GM19455 (cell line): ENCODE results near the gene PHETA1.
"Not testable (repeated sequence)": the region's sequence is repeated elsewhere in the genome, so short reads cannot be mapped to it uniquely, and the experiment has no call there.

Experiments used
- ATAC-seq: cut with Tn5 transposase; IDR thresholded peaks from one replicate; pipeline ENCODE4 v1.9.1; 2021; ENCODE audit not compliant: unreplicated experiment

Gene PHETA1

DNA sequence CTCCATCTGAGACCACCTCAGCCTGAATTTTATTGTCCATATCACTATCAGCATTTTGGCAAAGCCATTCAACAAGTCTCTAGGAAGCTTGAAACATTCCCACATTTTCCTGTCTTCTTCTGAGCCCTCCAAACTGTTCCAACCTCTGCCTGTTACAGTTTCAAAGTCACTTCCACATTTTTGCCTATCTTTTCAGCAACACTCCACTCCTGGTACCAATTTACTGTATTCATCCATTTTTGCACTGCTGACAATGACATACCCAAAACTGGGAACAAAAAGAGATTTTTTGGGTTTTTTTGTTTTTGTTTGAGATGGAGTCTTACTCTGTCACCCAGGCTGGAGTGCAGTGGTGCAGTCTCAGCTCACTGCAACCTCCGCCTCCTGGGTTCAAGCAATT is 4.3 kb upstream of the PHETA1 start:
- not testable (repeated sequence) for ATAC-seq

DNA sequence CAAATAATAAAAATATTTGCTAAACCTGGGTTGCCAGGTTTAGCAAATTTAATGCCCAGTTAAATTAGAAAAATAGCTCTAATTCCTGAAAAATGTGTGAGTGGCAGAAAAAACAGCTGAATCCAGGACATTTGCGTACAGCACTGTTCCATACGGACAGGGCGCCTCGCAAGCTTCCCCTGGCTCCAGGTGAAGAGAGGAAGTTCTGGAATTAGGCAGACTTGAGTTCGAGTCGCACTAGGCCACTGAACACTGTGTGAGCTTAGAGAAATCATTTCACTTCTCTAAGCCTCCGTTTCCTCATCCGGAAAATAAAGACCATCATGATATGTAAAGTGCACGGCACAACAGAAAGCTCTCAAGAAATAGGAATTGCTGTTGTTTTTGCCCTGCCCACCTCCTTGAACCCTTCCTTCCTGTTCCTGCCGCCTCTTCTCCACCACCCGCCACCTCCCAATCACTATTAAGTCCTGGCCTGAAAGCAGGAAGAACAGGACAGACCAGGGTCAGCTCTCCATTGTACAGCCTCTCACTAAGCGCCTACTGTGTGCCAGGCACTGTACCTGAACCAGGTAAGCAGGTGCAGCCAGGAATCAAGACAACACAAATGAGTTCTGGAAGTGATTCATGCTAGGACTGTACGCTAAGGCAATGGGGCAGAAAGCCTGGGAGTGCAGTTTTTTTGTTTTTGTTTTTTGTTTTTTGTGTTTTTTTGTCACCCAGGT is 763 bp upstream of the PHETA1 start:
- no peak for ATAC-seq

DNA sequence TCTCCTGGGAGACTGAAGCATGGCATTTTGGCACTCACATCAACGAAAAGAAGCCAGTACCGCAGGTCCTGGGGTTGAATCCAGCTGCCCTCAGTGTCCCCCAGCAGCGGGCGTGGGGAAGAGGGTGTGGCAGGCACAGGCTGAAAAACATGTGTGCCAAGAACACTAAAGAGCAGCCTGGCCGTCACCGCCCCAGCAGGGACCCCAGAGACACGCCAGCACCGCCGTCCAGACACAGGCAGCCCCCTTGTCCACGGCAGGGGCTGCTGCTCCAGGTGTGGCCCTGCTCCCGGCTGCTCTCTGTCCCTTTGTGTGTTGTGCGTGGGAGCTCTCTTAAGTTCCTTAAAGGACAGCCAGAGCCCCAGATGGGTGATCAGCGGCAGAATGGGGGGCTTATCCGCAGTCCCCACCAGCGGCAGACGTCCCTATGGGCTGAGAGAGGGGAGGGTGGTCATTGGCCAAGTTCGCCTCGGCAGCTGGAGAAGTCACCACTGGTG is 556 bp downstream of the PHETA1 start:
- ATAC-seq: peak; percentile 14

DNA sequence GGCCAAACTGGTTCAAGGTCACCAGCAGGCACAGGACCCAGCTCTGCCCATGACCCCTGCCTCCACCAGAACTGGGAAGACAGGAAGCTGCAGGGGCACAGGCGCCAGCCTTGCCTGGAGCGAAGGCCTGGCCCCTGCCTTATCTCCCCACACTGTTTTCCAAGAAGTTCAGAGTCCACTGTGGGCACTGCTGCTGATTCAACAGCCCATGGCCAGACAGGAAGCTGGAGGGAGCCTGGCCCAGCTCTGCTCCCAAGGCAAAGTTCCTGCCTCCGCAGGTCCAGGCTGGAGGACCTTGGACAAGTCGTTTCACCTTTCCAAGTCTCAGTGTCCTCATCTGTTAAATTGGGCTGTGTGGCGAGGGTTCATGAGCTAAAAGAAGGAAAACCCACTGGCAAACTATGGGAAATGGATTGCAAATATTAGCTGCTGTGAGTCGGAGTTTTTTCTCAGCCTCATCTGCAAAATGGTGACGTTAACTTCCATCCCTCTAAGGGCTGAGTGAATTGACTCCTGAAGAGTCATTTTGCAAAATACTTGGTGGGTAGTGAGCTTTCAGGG is 1.2 kb downstream of the PHETA1 start:
- no peak for ATAC-seq

DNA sequence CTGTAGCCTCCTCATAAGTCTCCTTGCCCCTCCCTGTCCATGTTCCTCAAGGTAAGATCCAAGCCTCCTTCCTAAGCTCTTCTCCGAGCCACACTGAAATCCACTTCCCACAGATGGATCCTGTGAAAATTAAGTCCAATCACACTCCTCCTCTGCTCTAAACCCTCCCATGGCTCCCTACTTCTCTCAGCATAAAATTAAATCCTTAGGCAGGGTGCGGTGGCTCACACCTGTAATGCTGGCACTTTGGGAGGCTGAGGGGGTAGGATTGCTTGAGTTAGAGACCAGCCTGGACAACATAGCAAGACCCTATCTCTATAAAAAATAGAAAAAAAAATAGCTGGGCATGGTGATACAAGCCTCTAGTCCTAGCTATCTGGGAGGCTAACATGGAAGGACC is 2.3 kb downstream of the PHETA1 start:
- ATAC-seq: no peak

DNA sequence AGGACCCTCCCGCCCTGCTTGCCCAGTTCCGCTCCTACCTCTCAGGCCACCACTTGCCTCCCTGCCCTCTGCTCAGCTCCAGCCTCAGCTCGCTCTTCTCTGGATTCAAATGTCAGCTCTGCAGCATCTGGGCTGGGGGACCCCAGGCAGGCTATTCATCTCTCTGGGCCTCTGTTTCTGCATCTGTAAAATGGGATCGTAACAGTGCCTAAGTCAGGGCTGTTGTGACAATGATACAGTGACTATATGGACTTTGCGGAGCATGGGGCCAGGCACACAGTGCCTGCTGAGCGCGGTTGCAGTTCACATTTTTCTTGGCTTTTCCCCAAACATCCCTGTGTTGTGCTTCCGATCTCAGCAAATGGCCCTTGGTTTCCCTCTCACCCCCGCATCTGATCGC is 2.8 kb downstream of the PHETA1 start:
- no peak for ATAC-seq

DNA sequence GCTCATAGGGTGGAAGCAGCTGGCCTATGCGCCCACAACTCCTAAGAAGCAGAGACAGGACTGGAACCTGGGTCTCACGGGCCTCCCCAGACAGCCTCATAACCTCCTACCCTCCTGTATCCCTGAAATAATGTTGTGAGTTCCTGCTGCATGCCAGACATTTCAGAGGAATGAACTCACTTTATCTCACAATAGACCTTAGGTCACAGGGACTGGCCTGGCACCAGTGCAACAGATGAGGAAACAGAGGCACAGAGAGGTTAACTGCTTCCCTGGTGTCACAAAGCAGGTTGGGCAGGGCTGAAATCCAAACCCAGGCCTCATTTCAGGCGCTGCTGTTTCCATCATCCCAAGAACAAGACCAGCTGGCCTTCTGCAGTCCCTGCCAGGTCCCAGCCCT is 5.3 kb downstream of the PHETA1 start:
- ATAC-seq: no peak

DNA sequence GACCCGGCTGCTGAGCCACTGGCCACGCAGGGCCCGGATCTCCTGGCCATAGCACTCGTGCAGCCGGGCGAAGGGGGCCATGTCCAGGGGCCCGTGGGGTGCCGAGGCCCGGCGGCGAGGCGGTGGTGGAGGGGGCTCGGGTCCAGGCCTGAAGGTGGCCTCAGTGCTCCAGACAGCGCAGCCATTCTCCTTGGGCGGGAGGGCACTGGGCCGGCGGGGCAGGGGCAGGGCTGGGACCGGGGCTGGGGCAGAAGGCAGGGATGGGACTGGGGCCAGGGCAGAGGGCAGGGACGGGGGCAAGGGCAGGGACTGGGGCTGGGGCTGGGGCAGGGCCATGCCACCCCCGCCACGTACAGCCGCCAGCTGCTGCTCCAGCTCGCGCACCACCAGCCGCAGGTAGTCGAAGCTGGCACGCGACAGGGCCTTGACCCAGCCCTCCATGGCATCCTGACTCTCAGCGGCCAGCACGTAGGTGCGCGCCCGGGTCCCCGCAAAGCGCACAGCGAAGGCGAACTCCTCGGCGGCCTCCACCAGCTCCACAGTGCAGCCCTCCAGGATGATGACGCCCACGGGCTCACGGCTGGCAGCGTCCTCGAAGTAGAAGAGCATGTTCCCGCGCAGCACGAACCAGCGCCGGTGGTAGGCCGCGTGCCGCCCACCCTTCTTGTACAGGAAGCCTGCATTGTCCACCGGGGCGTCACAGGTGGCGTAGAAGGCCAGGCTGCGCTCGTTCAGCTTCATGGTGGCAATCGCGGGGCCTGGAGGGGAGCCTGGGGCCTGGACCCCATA is 6.0 kb downstream of the PHETA1 start:
- no peak for ATAC-seq

DNA sequence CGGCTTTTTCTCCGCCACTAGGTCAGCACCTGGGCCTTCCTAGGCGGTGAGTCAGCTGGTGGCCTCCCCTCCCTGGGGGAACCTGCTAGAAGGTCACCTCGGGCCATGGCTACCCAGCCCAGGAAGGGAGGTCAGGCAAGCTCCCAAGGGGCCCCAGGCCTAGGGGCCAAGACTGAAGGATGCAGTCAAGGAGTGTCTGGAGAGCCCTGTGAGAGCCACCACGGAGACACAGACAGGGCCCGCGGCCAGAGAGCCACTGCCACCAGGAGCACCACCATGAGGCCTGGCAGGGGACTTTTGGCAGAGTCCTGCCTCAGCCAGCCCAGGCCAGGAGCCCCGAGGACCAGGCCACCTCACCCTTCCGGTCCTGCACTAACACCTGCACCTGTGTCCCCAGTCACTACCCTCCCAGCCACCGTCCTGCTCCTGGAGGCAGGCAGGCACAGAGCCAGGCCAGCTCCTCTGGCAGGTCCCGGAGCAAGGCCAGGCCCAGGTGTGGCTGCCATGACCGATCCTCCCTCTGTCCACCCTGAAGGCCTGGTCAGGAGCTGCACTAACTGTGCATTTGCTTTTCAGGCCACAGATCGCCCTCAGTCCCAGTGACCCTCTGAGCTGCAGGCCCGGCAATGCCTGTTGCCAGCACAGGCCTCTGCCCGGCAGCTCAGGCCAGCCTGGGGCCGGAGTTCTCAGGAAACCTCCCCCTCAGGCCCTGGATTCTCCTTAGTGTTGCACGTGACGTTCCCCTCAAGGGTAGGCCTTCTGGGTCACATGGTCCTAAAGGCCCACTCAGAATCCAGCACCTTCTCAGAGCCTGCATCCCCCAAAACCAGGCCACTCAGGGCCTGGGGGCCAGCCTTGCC is 6.9 kb downstream of the PHETA1 start:
- ATAC-seq: no peak

DNA sequence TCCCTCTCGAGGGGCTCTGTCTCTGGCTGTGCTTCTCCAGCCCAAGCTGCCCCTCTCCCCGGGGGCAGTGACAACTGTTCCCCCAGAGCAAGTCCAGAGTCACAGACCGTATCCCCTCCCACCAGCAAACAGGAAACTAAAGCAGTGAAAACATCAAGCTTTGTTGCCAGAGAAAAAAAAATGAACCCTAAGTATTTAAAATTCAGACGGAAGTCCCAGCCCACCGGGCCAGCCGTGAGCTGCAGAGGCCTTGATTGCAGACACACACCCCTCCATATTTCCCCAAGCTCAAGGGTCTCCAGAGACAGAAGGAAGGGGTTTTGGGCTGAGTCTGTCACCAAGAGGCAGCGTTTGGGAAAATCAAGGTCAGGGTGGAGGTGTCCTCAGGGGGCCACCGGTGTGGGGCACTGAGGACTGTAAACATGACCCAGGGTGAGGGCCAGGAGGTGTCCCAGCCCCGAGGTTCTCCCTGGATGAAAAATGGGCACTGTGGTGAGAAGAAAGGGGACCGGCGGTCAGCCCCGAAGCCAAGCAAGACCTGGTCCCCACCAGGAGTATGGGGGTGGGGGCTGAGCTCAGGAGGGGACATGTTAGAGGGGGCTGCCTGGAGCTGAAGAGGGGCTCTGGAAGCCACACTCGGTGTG is 7.7 kb downstream of the PHETA1 start:
- no peak for ATAC-seq

DNA sequence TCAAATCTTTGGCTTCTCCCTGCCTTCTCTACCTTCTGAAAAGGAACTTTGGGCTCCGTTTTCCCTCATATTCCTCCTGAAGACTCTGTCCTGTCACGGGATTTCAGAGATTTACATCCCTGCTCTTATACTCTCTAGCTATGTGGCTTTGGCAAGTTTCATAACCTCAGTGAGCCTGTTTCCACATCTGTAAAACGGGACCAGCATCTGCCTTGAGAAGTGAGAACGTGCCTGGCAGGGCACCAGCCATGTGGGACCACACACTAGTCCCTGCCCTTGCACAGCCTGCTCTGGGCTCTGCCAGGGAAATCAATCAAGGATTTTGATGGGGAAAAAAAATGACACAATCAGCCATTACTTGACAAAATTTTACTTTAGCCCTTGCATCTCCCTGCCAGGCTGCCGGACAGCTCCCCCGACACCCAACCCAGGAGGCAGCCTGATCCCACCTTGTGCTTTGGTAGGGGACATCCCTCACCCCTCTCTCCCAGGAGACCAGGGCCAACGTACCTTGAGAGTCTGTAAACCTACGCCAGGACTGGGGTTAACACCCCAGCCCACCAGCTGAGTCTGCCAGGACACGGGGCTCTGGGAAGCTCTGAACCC is 8.5 kb downstream of the PHETA1 start:
- no peak for ATAC-seq

DNA sequence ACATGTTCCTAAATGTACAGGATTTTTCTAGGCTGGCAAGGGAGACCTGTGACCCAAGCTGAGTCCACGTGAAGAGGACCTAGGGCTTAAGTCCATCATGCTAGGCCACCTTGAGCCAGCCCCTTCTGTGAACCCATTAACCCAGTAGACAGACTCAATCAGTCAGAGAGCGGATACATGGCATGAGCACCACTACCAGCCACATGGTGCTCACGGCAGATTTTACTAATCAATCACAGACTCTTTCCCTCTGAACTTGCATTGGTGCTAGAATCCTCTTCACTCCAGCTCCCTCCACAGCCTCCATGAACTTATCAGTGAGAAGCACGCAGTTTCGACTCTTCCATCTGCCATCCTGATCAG is 9.0 kb downstream of the PHETA1 start:
- ATAC-seq: no peak

DNA sequence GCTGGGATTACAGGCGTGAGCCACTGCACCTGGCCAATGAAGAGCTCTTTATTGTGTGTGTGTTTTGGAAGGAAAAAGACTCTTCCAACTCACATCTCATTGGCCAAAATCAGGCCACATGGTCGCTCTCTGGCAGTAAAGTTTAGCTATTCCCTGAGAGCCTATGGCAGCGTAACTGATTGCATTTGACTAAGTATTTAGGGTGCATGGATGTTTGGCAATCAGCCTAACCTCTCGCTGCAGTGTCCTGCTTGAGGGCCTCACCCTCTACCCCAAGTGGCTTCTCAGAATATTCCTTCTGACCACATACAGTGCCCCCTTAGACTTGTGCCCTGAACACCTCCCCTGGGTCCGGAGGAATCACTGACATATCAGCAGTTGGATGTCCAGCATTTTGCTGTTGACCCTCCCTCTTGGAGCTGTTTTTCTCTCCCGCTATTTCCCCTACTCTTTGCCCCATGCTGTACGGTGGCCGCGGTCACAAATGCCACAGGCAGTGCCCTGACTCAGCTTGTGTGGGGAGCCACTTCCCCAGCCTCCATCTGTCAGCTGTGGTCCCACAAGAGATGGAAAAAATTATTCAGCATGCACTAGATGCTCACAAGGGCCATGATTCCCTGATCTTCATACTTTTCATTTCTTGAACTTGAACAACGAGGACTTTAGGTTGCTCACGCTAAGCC is 9.5 kb downstream of the PHETA1 start:
- ATAC-seq: no peak

DNA sequence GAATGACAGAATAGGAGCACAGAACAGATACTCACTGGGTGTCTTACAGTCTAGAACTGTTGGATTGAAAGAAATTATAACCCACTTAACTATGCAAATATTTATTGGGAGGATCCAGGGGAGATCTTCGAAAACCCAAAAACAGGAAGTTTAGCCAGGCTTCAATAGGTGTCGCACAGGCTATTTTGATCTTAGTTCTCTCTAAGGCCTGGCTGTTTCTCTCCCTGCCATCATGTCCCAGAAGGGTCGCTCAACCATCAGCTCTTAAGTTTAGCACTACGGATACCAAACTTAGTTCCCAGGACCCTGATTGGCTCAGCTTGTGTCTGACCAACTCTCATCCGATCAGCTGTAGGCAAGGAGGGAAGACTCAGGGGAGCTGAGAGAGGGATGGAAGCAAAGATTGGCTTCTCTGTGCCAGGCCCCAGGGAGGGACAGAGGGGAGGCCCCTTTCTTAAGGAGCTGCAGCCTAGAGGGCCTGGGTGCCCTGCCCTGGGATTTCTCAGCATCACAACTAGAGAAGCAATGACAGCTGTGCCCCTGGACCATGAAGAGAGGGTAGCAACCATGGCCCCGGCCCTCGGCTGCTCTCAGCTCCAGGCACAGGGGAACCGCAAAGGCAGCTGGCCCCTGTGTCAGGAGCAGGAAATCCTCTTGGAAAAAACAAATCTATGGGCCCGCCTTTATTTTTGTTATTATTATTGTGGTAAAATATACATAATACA is 13.5 kb downstream of the PHETA1 start:
- ATAC-seq: no peak

DNA sequence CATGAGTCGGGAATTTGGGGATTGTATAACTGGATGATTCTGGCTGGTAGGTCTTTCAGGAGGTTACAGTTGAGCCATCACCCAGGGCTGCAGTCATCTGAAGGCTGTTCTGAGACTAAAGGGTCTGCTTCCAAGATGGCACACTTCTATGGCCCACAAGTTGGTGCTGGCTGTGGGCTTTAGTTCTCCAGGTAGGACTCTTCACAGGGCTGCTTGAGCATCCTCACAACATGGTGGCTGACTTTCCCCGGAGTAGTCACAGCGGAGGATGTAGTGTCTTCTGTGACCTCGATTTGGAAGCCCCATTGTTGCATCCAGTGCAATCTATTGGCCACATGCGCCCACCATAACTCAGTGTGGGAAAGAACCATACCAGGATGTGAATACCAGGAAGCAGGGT is 14.4 kb downstream of the PHETA1 start:
- ATAC-seq: no peak

DNA sequence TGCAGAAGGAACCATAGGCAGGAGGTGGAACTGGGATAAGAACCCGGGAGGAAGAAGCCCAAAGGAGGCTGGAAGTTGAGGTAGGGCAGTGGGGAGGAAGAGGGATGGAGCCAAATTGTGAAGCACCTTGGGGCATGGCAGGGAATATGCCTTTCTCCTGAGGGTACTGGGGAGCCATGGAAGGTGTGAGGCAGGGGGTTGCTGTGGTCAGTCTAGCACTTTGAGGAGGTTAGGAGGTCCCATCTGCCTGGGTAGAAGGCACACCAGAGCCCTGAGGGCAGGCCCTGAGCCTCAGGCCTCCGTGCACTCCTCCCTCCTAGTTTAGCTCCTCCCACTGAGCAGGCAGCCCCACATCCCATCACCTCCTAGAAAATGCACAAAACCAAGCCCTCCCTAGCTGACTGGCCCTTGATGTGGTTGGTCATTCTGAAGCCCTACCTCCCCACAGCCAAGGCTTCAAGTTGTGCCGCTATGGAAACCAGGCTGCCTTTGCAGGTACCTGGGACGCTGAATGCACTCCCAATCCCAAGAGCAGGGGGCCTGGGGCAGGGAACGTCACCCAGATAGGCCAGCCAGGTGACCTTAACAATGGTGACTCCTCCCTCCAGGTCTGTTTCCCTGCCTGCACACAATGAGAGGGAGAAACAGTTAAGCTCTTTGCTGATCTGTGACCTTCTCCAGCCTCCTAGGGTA is 15.1 kb downstream of the PHETA1 start:
- no peak for ATAC-seq

DNA sequence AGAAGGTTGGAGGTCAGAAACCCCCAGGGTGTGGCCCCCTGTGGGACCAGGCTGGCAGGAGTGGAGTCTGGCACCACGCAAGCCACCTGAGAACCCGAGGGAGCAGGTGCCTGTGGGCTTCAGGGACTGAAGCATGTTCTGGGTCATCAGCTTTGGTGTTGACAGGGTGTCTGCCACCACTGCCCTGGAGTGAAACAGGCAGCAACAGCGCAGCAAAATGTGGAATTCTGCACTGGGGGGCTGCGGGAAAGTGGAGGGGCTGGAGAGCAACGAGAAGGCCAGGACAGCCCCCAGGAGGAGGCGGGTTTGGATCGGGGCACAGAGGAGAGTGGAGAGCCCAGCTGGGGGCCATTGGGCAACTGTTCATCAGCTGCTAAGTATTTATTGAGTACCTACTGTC is 15.9 kb downstream of the PHETA1 start:
- no peak for ATAC-seq

DNA sequence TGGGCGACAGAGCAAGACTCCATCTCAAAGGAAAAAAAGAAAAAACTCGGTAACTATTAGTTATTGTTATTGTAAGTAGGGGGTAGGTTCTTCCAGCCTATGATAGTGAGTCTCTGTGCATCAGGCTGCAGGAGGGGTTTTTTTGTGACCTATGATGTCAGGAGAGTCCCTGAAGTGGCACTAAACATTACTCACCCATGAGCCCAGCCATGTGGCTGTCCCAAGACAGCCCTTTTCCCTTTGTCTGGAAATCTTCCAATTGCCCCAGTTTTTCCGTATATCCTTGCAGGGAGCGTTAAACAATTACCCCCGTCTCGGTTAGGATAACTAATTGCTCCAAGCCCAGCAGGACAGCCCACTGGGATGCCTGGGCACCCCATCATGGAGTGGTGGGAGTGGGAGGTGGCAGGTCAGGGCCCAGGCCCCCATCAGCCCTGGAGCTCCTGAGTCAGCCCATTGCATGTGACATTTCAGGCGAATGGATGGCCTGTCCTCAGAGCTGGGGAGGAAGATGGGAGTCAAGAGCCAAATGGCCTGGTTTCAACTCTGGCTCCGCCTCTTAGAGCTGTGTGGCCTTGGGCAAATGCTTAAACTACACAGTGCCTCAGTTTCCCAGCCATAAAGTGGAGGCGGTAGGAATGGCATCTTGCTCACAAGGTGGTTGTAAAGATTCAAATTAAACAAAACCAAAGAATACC is 16.4 kb downstream of the PHETA1 start:
- no peak for ATAC-seq
